Measurements from ENCODE around the gene MT2A. TPM values are rescaled to one million over a fixed set of nuclear protein-coding genes. Genes with fewer than 3 reads are reported as not detected.
A peak's percentile ranks its signal among the peaks of the same experiment; 100 is the strongest.

The MT2A gene
- total RNA-seq, 4 donors from 2014 or later: 68.8 to 459 (median 89.3) TPM

DNA sequence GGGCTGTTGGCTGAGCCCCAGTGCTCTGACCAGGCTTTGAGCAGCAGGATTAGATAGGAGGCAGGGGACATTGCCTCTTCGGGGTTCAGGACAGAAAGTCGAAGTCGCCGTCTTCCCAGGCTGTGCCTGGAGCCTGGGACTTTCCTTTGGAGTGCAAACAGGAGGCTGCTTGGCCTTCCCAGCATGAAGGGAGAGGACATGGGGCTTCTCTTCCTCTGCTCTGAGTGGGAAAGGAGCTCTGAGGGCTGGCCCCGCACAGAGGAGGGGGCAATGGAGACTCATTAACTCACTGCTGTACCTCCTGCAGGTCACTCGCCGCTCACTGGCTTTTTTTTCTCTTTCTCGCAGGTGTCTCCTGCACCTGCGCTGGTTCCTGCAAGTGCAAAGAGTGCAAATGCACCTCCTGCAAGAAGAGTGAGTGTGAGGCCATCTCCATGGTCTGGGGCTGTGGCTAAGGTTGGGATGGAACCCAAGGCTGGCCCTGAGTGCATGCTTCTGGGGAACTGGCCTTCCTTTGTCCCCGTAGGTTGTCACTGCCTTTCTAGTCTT, 50.0 kb downstream of the MT2A start:
- Histone ChIP-seq H3K9me3 (no peaks in the 10 kb centered on the region), H3K27ac (peak overlapping the region in 3 of 4 donors; percentile 59 to 79 (median 75)), H3K27me3 (peaks cover 29% of the 10 kb centered on the region), H3K4me3 (peak overlapping the region in 3 of 4 donors; percentile 45 to 54 (median 50)), H3K4me1 (peaks cover 5 to 23% (median 17%) of the 10 kb centered on the region in 4 donors), H3K36me3 (no peaks in the 10 kb centered on the region)
- TF ChIP-seq, protein P1, sequence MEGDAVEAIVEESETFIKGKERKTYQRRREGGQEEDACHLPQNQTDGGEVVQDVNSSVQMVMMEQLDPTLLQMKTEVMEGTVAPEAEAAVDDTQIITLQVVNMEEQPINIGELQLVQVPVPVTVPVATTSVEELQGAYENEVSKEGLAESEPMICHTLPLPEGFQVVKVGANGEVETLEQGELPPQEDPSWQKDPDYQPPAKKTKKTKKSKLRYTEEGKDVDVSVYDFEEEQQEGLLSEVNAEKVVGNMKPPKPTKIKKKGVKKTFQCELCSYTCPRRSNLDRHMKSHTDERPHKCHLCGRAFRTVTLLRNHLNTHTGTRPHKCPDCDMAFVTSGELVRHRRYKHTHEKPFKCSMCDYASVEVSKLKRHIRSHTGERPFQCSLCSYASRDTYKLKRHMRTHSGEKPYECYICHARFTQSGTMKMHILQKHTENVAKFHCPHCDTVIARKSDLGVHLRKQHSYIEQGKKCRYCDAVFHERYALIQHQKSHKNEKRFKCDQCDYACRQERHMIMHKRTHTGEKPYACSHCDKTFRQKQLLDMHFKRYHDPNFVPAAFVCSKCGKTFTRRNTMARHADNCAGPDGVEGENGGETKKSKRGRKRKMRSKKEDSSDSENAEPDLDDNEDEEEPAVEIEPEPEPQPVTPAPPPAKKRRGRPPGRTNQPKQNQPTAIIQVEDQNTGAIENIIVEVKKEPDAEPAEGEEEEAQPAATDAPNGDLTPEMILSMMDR (IDR thresholded peaks at IDR 0.05): no peak
- TF ChIP-seq POLR2AphosphoS5 (IDR thresholded peaks at IDR 0.05) (no peak), POLR2A (IDR thresholded peaks at IDR 0.05) (no peak), EP300 (IDR thresholded peaks at IDR 0.05; ENCODE audit: low read depth) (no peak)
- intact Hi-C loops (cut with DNase I; ENCODE audit: low total_unique reads): no loop called here
- in situ Hi-C loops (cut with MboI; ENCODE audit: low pct_ligation_motif_present in 1 of 4, low pct_unique_long_range_greater_than_20kb in 1 of 4, low sequenced_read_pairs in 3 of 4): no loop called here
- DNase-seq: peak; percentile 54
- 27% methylated on average over 10 of the region's 10 CpGs; no CpG with 5 or more reads in 1 of the 2 donors for WGBS, 2 donors (ENCODE audit: low coverage in 1 of 2)

Other genes starting within 250 kb of the MT2A start
- gene AMFR, start 183.0 kb upstream of the MT2A start, total RNA-seq: 100 to 1,000 TPM in 2 of 4 donors, 10 to 100 TPM in 2; 60.7 to 156 (median 114) TPM
- 10 to 100 TPM in 3 of 4 donors, 1 to 10 TPM in 1; 7.5 to 41.9 (median 23.0) TPM for gene NUDT21, start 157.3 kb upstream of the MT2A start, total RNA-seq
- 10 to 100 TPM in 2 of 4 donors, 1 to 10 TPM in 2; 2.8 to 22.5 (median 9.5) TPM for gene OGFOD1, start 157.0 kb upstream of the MT2A start, total RNA-seq
- 100 to 1,000 TPM in 1 of 4 donors, 10 to 100 TPM in 3; 38.7 to 171 (median 41.2) TPM for gene BBS2, start 88.6 kb upstream of the MT2A start, total RNA-seq
- gene MT4, start 43.5 kb upstream of the MT2A start, total RNA-seq: 10 to 100 TPM in 1 of 4 donors, not detected in 3; 95.4 TPM
- gene MT3, start 19.1 kb upstream of the MT2A start, total RNA-seq: 1 to 10 TPM in 1 of 4 donors, not detected in 3; 4.2 TPM
- gene MT1E, start 17.2 kb downstream of the MT2A start, total RNA-seq: 1,000 to 10,000 TPM in 1 of 4 donors, 100 to 1,000 TPM in 3; 109 to 1,058 (median 257) TPM
- gene MT1M, start 24.1 kb downstream of the MT2A start, total RNA-seq: 10 to 100 TPM in 1 of 4 donors, 1 to 10 TPM in 2, not detected in 1; 2.7 to 48.3 (median 5.2) TPM
- gene MT1A, start 30.1 kb downstream of the MT2A start, total RNA-seq: 10 to 100 TPM in 1 of 4 donors, 1 to 10 TPM in 2, not detected in 1; 4.4 to 35.2 (median 4.9) TPM
- not detected for gene MT1B, start 43.3 kb downstream of the MT2A start, total RNA-seq
- gene MT1F, start 49.4 kb downstream of the MT2A start, total RNA-seq: 10 to 100 TPM in 3 of 4 donors, 1 to 10 TPM in 1; 6.8 to 54.5 (median 18.9) TPM
- 1,000 to 10,000 TPM in 1 of 4 donors, 100 to 1,000 TPM in 1, 10 to 100 TPM in 2; 21.0 to 1,835 (median 81.0) TPM for gene MT1G, start 59.5 kb downstream of the MT2A start, total RNA-seq
- 100 to 1,000 TPM in 1 of 4 donors, 1 to 10 TPM in 2, not detected in 1; 3.0 to 526 (median 5.6) TPM for gene MT1H, start 61.2 kb downstream of the MT2A start, total RNA-seq
- 100 to 1,000 TPM in 3 of 4 donors, 10 to 100 TPM in 1; 40.4 to 784 (median 274) TPM for gene MT1X, start 73.9 kb downstream of the MT2A start, total RNA-seq
- 10 to 100 TPM in 3 of 4 donors, 1 to 10 TPM in 1; 8.6 to 42.4 (median 20.6) TPM for gene NUP93, start 121.5 kb downstream of the MT2A start, total RNA-seq

Measured in transverse colon (tissue), 4 donors.